ENCODE data around the gene ZNF248. TPM values are rescaled to one million over a fixed set of nuclear protein-coding genes. Genes with fewer than 3 reads are reported as not detected.

ZNF248 gene
- total and polyA plus RNA-seq, 4 donors, result 1.8 to 7.9 (median 4.4) TPM

DNA sequence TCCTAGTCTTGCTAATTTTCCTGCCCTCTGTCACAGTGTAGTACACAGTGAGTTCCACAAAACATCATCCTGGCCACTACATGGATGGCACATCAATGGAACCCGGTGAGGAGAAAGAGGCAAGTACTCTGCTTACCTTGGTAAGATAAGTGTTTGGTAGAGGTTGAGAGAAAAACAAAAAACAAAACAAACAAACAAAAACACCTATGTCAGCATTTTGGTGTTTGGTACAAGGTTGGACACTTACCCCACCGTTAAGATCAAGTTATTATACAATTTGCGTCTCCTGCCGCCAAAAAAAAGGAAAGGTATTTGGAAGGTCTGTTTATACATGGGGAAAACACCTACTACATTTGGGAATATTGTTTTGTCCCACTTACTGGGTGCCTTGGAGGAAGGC lies 72.7 kb downstream of the ZNF248 start:
- Histone ChIP-seq H3K27ac (ENCODE audit: low read depth in 1 of 2, low read length in 2 of 2) (no peak overlapping the region), H3K9me3 (ENCODE audit: control insufficient read depth in 4 of 4, low read length in 3 of 4) (peaks cover 6 to 17% (median 8%) of the 10 kb centered on the region in 4 donors), H3K4me1 (ENCODE audit: control insufficient read depth in 4 of 4, insufficient read depth in 4 of 4, low read length in 3 of 4) (no peaks in the 10 kb centered on the region), H3K9ac (ENCODE audit: low read depth in 1 of 2, low read length in 2 of 2) (no peak overlapping the region), H3K4me3 (ENCODE audit: low read depth in 1 of 3, low read length in 3 of 3) (no peak overlapping the region), H3K36me3 (ENCODE audit: control insufficient read depth in 4 of 4, insufficient read depth in 3 of 4, low read depth in 1 of 4, low read length in 3 of 4) (peaks cover 0 to 2% (median 0%) of the 10 kb centered on the region in 4 donors), H3K27me3 (ENCODE audit: control insufficient read depth in 4 of 4, insufficient read depth in 4 of 4, low read length in 3 of 4) (no peaks in the 10 kb centered on the region)
- no peak for TF ChIP-seq EGR1 (IDR thresholded peaks at IDR 0.05; ENCODE audit: low read depth in 2 of 2)
- no peak for TF ChIP-seq NR2F2 (IDR thresholded peaks at IDR 0.05)
- no peak for TF ChIP-seq HNF4A (conservative IDR thresholded peaks at IDR 0.05)
- TF ChIP-seq ZBTB33 (IDR thresholded peaks at IDR 0.05), result no peak
- TF ChIP-seq MAX (IDR thresholded peaks at IDR 0.05), result no peak
- no peak for TF ChIP-seq JUND (IDR thresholded peaks at IDR 0.05)
- TF ChIP-seq TAF1 (conservative IDR thresholded peaks at IDR 0.05), result no peak
- TF ChIP-seq RXRA (IDR thresholded peaks at IDR 0.05), result no peak
- no peak for TF ChIP-seq YY1 (IDR thresholded peaks at IDR 0.05)
- TF ChIP-seq, protein P1, sequence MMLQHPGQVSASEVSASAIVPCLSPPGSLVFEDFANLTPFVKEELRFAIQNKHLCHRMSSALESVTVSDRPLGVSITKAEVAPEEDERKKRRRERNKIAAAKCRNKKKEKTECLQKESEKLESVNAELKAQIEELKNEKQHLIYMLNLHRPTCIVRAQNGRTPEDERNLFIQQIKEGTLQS (IDR thresholded peaks at IDR 0.05), result no peak
- TF ChIP-seq REST (IDR thresholded peaks at IDR 0.05), result no peak
- TF ChIP-seq FOXA1 (IDR thresholded peaks at IDR 0.05), result no peak
- no peak for TF ChIP-seq FOXA2 (IDR thresholded peaks at IDR 0.05)
- no peak for TF ChIP-seq GABPA (IDR thresholded peaks at IDR 0.05 in 1 of 2, conservative IDR thresholded peaks at IDR 0.05 in 1 of 2)
- no peak for TF ChIP-seq RAD21 (IDR thresholded peaks at IDR 0.05)
- TF ChIP-seq SP1 (IDR thresholded peaks at IDR 0.05), result no peak
- 87% methylated on average over 4 of the region's 4 CpGs for WGBS
- no peak for DNase-seq (ENCODE audit: low spot score)

DNA sequence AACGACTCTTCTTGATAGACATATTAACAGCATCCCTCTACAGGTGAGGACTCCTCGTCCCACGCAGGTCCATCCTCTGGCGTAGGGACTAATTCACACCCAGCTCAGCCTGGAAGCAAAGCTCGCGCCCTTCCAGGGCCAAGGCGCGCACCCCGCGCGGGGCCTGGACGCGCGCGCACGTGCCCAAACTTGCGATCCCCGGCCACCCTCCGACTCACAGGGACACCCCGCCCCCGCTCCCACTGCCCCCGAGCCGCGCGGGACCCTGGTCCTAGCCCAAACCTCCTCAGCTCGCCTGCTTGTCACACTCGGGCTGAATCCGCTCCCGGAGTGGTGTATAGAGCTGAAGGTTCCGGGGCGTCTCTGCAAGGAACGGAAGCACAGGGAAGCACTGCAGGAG lies 76.9 kb downstream of the ZNF248 start:
- DNase-seq (ENCODE audit: low spot score), result no peak
- H3K9ac ChIP-seq (ENCODE audit: low read depth in 1 of 2, low read length in 2 of 2), result no peak overlapping the region
- H3K36me3 ChIP-seq (ENCODE audit: control insufficient read depth in 4 of 4, insufficient read depth in 3 of 4, low read depth in 1 of 4, low read length in 3 of 4), result peaks cover 0 to 2% (median 0%) of the 10 kb centered on the region in 4 donors
- peaks cover 8 to 14% (median 10%) of the 10 kb centered on the region in 4 donors for H3K9me3 ChIP-seq (ENCODE audit: control insufficient read depth in 4 of 4, low read length in 3 of 4)
- H3K27me3 ChIP-seq (ENCODE audit: control insufficient read depth in 4 of 4, insufficient read depth in 4 of 4, low read length in 3 of 4), result no peaks in the 10 kb centered on the region
- no peaks in the 10 kb centered on the region for H3K4me1 ChIP-seq (ENCODE audit: control insufficient read depth in 4 of 4, insufficient read depth in 4 of 4, low read length in 3 of 4)
- H3K27ac ChIP-seq (ENCODE audit: low read depth in 1 of 2, low read length in 2 of 2), result no peak overlapping the region
- H3K4me3 ChIP-seq (ENCODE audit: low read depth in 1 of 3, low read length in 3 of 3), result peak overlapping the region in 1 of 3 donors; percentile 12
- 65% methylated on average over 32 of the region's 32 CpGs for WGBS
- no peak for TF ChIP-seq REST (IDR thresholded peaks at IDR 0.05)
- TF ChIP-seq YY1 (IDR thresholded peaks at IDR 0.05), result no peak
- TF ChIP-seq ZBTB33 (IDR thresholded peaks at IDR 0.05), result no peak
- no peak for TF ChIP-seq TAF1 (conservative IDR thresholded peaks at IDR 0.05)
- TF ChIP-seq FOXA2 (IDR thresholded peaks at IDR 0.05), result no peak
- no peak for TF ChIP-seq JUND (IDR thresholded peaks at IDR 0.05)
- no peak for TF ChIP-seq HNF4G (IDR thresholded peaks at IDR 0.05)
- TF ChIP-seq EGR1 (IDR thresholded peaks at IDR 0.05; ENCODE audit: low read depth in 2 of 2), result no peak
- no peak for TF ChIP-seq HNF4A (conservative IDR thresholded peaks at IDR 0.05)
- no peak for TF ChIP-seq RAD21 (IDR thresholded peaks at IDR 0.05)
- TF ChIP-seq FOXA1 (IDR thresholded peaks at IDR 0.05), result no peak
- no peak for TF ChIP-seq SP1 (IDR thresholded peaks at IDR 0.05)
- TF ChIP-seq, protein P2, sequence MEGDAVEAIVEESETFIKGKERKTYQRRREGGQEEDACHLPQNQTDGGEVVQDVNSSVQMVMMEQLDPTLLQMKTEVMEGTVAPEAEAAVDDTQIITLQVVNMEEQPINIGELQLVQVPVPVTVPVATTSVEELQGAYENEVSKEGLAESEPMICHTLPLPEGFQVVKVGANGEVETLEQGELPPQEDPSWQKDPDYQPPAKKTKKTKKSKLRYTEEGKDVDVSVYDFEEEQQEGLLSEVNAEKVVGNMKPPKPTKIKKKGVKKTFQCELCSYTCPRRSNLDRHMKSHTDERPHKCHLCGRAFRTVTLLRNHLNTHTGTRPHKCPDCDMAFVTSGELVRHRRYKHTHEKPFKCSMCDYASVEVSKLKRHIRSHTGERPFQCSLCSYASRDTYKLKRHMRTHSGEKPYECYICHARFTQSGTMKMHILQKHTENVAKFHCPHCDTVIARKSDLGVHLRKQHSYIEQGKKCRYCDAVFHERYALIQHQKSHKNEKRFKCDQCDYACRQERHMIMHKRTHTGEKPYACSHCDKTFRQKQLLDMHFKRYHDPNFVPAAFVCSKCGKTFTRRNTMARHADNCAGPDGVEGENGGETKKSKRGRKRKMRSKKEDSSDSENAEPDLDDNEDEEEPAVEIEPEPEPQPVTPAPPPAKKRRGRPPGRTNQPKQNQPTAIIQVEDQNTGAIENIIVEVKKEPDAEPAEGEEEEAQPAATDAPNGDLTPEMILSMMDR (IDR thresholded peaks at IDR 0.05; ENCODE audit: low read depth, low read length, missing input control), result no peak
